ENCODE data around the gene ENKUR.

DNA sequence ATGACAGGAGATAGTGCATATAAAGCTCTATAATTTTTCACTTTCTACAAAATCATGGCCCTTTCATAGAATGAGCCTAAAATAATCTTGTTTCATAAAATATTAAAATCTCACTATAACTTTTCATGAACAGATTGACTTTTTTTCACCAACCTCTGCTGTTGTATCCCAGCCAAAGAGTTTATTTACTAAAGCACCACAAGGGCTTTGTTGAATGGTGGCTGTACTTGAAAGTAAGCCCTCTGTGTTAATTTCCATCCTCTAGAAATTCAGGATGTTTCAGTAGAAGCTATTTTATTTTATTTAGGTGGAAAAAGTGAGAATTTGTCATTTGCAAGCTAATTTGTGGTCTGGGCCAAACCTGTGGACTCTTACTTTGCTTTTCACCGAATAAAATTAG, 30.7 kb upstream of the ENKUR start:
- TF ChIP-seq, protein P1, sequence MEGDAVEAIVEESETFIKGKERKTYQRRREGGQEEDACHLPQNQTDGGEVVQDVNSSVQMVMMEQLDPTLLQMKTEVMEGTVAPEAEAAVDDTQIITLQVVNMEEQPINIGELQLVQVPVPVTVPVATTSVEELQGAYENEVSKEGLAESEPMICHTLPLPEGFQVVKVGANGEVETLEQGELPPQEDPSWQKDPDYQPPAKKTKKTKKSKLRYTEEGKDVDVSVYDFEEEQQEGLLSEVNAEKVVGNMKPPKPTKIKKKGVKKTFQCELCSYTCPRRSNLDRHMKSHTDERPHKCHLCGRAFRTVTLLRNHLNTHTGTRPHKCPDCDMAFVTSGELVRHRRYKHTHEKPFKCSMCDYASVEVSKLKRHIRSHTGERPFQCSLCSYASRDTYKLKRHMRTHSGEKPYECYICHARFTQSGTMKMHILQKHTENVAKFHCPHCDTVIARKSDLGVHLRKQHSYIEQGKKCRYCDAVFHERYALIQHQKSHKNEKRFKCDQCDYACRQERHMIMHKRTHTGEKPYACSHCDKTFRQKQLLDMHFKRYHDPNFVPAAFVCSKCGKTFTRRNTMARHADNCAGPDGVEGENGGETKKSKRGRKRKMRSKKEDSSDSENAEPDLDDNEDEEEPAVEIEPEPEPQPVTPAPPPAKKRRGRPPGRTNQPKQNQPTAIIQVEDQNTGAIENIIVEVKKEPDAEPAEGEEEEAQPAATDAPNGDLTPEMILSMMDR (IDR thresholded peaks at IDR 0.05) = no peak
- TF ChIP-seq POLR2AphosphoS5 (IDR thresholded peaks at IDR 0.05; ENCODE audit: low read depth, low read length) (no peak), TCF7L2 (IDR thresholded peaks at IDR 0.05; ENCODE audit: low read depth, low read length) (no peak)
